ENCODE measurements around the gene DAP.
"Not testable (repeated sequence)": the region's sequence is repeated elsewhere in the genome, so short reads cannot be mapped to it uniquely, and the experiment has no call there.

DAP gene

DNA sequence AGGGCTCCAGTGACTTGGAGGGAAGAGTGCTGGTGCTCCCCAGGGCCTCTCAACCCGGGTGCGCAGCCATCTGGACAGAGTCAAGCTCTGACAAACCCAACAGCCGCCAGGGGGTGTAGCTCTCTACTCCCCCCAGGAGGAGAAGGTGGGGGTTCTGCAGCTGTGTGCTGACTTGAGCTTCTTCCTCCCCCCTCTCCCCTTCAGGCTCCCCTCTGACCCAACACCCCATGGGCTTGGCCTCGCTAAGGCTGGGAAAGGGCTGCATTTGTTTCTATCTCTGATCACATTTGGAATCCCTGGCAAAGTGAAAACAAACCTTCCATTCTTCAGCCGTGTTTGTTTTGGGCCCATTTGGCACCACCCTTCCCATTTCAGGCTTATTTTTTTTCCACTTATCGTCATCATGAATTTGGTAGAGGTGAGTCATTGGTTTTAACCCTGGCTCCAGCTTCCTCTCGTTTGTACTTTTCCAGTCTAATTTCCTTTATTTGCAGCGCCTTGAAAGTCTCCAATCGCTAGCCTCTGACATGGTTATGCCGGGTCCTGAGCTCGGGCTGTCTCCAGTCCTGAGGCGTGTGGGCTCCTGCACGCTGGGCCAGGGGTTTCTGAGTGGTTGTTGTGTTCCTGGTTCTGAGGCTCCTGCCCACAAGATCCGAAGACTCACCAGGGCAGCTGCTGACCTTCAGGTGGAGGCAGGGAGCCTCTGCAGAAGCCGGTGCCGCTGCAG is 36.1 kb downstream of the DAP start:
- no peaks in the 10 kb centered on the region for H3K27me3 ChIP-seq (ENCODE audit: insufficient read depth, low read length)
- 91% methylated on average over 15 of the region's 16 CpGs for WGBS
- H3K4me1 ChIP-seq (ENCODE audit: insufficient read depth, low read length), result no peaks in the 10 kb centered on the region
- no peak overlapping the region for H3K4me3 ChIP-seq (ENCODE audit: low read length)
- H3K9ac ChIP-seq (ENCODE audit: low read depth, low read length), result no peak overlapping the region
- H3K36me3 ChIP-seq (ENCODE audit: insufficient read depth, low read length), result peaks cover 2% of the 10 kb centered on the region; the same call in 1 of the 2 replicates
- no peaks in the 10 kb centered on the region for H3K9me3 ChIP-seq (ENCODE audit: insufficient read depth, low read depth, low read length)
- no peak overlapping the region for H3K27ac ChIP-seq (ENCODE audit: low read depth, low read length)

GRCh38 chr5:10723514-10723913 is 37.5 kb downstream of the DAP start:
- no peak overlapping the region for H3K27ac ChIP-seq (ENCODE audit: low read depth, low read length)
- H3K4me1 ChIP-seq (ENCODE audit: insufficient read depth, low read length), result no peaks in the 10 kb centered on the region
- 89% methylated on average over 1 of the region's 1 CpG for WGBS
- no peaks in the 10 kb centered on the region for H3K27me3 ChIP-seq (ENCODE audit: insufficient read depth, low read length)
- H3K4me3 ChIP-seq (ENCODE audit: low read length), result no peak overlapping the region
- H3K36me3 ChIP-seq (ENCODE audit: insufficient read depth, low read length), result peaks cover 2% of the 10 kb centered on the region; the same call in 1 of the 2 replicates
- H3K9ac ChIP-seq (ENCODE audit: low read depth, low read length), result no peak overlapping the region
- no peaks in the 10 kb centered on the region for H3K9me3 ChIP-seq (ENCODE audit: insufficient read depth, low read depth, low read length)

DNA sequence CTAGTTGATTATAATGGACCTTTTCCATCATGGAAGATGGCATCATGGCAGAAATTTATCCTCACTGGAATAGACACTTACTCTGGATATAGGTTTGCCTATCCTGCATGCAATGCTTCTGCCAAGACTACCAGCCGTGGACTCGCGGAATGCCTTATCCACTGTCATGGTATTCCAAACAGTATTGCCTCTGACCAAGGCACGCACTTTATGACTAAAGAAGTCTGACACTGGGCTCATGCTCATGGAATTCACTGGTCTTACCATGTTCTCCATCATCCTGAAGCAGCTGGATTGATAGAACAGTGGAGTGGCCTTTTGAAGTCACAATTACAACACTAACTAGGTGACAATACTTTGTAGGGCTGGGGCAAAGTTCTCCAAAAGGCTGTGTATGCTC is 40.3 kb downstream of the DAP start:
- WGBS, result 97% methylated on average over 4 of the region's 4 CpGs

DNA sequence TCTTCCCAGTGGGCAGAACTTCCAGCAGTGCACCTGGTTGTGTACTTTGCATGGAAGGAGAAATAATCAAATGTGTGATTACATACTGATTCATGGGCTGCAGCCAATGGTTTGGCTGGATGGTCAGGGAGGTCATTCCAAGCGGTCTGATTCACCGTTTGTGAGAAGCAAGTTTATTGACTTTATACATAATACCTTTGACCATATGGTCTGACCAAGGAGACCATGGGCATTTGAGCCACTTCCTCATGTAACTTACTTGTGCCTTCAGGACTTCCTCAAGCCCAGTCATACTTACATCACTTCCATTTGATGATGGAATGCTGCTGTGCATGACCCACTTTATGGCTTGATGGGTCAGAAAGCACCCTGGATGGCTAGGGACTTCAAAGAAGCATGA is 41.1 kb downstream of the DAP start:
- no peaks in the 10 kb centered on the region for H3K4me1 ChIP-seq (ENCODE audit: insufficient read depth, low read length)
- peaks cover 2% of the 10 kb centered on the region; the same call in 1 of the 2 replicates for H3K36me3 ChIP-seq (ENCODE audit: insufficient read depth, low read length)
- no peak overlapping the region for H3K4me3 ChIP-seq (ENCODE audit: low read length)
- H3K27me3 ChIP-seq (ENCODE audit: insufficient read depth, low read length), result no peaks in the 10 kb centered on the region
- H3K9ac ChIP-seq (ENCODE audit: low read depth, low read length), result no peak overlapping the region
- H3K9me3 ChIP-seq (ENCODE audit: insufficient read depth, low read depth, low read length), result no peaks in the 10 kb centered on the region
- WGBS, result 95% methylated on average over 2 of the region's 2 CpGs
- no peak overlapping the region for H3K27ac ChIP-seq (ENCODE audit: low read depth, low read length)

More for the DNA sequence above, 40.3 kb downstream of the DAP start:
- H3K9ac ChIP-seq (ENCODE audit: low read depth, low read length); H3K4me3 ChIP-seq (ENCODE audit: low read length); H3K36me3 ChIP-seq (ENCODE audit: insufficient read depth, low read length); H3K27ac ChIP-seq (ENCODE audit: low read depth, low read length); H3K27me3 ChIP-seq (ENCODE audit: insufficient read depth, low read length); H3K9me3 ChIP-seq (ENCODE audit: insufficient read depth, low read depth, low read length); H3K4me1 ChIP-seq (ENCODE audit: insufficient read depth, low read length): not testable (repeated sequence)

DNA sequence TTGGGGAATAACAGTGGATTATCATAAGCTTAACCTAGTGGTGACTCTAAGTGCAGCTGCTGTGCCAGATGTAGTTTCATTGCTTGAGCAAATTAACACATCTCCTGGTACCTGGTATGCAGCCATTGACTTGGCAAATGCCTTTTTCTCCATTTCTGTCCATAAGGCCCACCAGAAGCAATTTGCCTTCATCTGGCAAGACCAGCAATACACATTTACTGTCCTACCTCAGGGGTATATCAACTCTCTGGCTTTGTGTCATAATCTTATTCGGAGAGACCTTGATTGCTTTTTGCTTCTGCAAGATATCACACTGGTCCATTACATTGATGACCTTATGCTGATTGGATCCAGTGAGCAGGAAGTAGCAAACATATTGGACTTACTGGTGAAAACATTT is 42.4 kb downstream of the DAP start:
- not testable (repeated sequence) for H3K27ac ChIP-seq (ENCODE audit: low read depth, low read length); H3K4me1 ChIP-seq (ENCODE audit: insufficient read depth, low read length); H3K9ac ChIP-seq (ENCODE audit: low read depth, low read length); H3K27me3 ChIP-seq (ENCODE audit: insufficient read depth, low read length); H3K36me3 ChIP-seq (ENCODE audit: insufficient read depth, low read length); H3K4me3 ChIP-seq (ENCODE audit: low read length); H3K9me3 ChIP-seq (ENCODE audit: insufficient read depth, low read depth, low read length)
- WGBS, result 100% methylated on average over 1 of the region's 1 CpG

DNA sequence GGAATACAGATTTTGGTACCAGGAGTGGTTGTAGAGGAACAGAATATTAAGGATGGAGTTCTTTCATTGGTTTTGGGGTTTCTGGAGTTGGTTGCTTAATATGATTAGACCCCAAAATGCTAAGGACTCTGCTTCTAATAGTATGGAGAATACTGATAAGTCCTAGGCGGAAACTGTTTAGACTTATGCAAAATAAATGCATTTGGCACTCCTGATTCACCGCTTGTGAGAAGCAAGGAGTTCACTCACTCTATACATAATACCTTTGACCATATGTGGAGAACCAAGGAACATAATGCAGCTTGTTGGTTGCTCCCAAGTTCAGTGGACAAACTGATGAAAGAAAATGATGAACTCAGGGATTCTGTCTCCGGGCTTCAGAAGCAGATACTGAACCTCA is 44.2 kb downstream of the DAP start:
- H3K9ac ChIP-seq (ENCODE audit: low read depth, low read length); H3K27me3 ChIP-seq (ENCODE audit: insufficient read depth, low read length); H3K9me3 ChIP-seq (ENCODE audit: insufficient read depth, low read depth, low read length); H3K4me1 ChIP-seq (ENCODE audit: insufficient read depth, low read length); H3K4me3 ChIP-seq (ENCODE audit: low read length); H3K27ac ChIP-seq (ENCODE audit: low read depth, low read length); H3K36me3 ChIP-seq (ENCODE audit: insufficient read depth, low read length): not testable (repeated sequence)
- WGBS, result 94% methylated on average over 3 of the region's 3 CpGs

DNA sequence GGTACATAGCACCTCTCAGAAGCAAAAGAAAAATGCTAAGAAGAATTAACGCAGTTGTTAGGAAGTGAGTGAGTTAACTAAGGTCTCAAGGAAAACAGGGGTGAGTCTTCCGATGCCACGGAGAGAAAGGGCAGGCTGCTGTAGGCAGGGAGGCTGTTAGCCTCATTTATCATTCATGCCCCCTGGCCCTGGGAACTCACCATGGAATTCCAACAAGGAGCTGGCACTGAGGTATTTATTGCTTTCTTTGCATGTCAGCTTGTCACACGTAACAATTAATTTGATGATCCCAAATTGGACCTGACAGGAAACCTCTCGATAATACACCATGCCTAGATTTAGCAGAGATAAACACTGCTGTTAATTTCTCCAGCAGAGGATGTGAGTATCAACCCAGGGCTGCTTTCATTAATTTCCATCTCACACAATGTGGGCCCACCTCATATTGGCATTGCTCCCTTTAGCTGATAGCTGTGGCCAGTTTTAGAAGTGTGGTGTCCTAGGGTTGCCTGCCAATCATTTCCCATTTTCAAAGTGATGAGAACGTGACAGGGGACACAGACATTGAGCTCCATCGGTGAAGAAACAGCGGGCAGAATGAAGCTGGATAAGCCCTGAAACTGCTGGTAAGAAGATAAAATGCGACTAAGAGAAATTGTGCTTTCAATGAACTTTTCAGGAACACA is 45.3 kb downstream of the DAP start:
- Histone ChIP-seq H3K27ac (ENCODE audit: low read depth, low read length) (no peak overlapping the region), H3K36me3 (ENCODE audit: insufficient read depth, low read length) (no peaks in the 10 kb centered on the region), H3K4me1 (ENCODE audit: insufficient read depth, low read length) (no peaks in the 10 kb centered on the region), H3K9me3 (ENCODE audit: insufficient read depth, low read depth, low read length) (no peaks in the 10 kb centered on the region), H3K9ac (ENCODE audit: low read depth, low read length) (no peak overlapping the region), H3K27me3 (ENCODE audit: insufficient read depth, low read length) (no peaks in the 10 kb centered on the region), H3K4me3 (ENCODE audit: low read length) (no peak overlapping the region)
- 93% methylated on average over 9 of the region's 9 CpGs for WGBS

DNA sequence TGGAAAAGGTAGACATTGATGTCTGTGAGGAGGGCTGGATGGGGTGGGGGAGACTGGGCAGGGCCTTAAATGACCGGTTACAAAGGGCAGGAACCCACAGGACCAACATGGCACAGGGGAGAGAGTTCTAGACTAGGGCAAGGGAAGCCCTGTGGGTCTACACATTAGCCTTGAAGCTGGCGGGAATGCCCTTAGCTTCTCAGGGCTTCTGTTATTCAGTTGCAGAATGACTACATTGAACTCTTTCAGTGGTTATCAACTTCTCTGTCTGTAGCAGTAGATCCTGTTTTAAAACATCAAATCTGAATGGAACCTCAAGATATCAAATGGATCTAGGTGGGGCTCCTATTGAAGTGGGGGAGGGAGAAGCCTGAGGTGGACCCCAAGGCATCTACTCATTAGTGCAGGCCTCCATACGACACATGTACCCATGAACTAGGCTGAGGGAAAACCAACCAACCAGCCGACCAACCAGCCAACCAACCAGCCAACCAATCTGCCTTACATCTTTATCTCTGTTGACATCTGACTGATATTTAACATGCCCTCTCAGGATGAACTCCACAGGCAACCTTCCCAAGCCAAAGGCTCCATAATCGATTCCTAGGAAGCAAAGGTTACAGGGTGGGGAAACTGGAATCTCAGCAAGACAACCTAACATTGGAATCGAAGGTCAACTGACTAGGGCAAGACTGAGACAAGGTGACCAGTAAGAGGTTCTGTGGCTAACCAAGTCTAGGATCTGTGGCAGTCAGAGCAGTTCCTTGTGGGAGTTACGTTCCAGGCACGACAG is 48.3 kb downstream of the DAP start:
- 90% methylated on average over 8 of the region's 8 CpGs for WGBS
- Histone ChIP-seq H3K4me1 (ENCODE audit: insufficient read depth, low read length) (no peaks in the 10 kb centered on the region), H3K4me3 (ENCODE audit: low read length) (no peak overlapping the region), H3K9me3 (ENCODE audit: insufficient read depth, low read depth, low read length) (no peaks in the 10 kb centered on the region), H3K9ac (ENCODE audit: low read depth, low read length) (no peak overlapping the region), H3K27ac (ENCODE audit: low read depth, low read length) (no peak overlapping the region), H3K27me3 (ENCODE audit: insufficient read depth, low read length) (no peaks in the 10 kb centered on the region), H3K36me3 (ENCODE audit: insufficient read depth, low read length) (no peaks in the 10 kb centered on the region)

DNA sequence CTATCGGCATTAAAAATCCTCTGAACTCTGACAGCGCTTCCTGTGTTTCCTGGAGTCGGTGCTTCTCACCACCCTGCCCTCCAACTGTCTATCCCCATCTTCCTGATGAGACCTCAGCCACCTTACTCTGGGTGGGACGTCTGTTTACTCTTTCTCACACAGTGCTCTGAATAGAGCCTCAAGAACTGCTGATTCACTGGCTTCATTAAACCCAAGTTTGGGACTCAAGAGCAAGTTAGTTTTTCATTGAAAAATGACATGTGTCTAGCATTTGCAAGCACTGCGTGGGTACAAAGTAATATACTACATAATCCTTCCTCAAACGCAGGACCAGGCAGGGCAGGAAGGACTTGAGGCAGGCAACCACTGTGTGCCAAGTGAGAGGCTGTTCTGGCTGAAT is 49.5 kb downstream of the DAP start:
- 95% methylated on average over 6 of the region's 6 CpGs for WGBS

DNA sequence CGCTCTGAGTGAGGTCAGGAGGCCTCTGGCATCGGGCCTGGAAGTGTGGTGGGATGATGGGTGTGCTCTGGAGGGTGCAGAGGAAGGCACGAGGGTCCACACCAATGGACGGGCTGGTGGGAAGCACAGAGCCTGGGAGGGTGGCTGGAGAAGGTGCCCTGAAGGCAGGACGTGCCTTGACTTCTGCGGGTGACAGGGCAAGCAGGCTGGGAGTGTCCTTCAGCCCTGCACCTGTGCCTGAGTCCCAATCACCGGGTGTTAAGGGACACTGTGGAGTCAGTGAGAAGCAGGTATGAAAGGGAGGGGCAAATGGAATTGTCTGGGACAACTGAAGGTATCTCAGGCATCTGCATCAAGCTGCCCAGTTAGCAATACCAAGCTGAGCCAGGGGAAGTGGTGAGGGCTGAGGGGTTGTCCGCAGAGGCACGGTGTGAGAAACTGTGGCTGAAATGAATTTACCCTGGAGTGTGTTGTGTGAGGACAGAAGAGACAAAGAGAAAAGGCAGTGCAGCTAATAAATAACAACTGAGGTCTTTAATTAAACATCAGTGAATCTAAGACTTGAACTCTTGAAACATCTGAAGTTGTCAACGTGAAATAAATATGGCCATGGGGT is 50.4 kb downstream of the DAP start:
- H3K9ac ChIP-seq (ENCODE audit: low read depth, low read length), result no peak overlapping the region
- no peaks in the 10 kb centered on the region for H3K9me3 ChIP-seq (ENCODE audit: insufficient read depth, low read depth, low read length)
- H3K4me1 ChIP-seq (ENCODE audit: insufficient read depth, low read length), result no peaks in the 10 kb centered on the region; the same call in 1 of the 2 replicates
- H3K4me3 ChIP-seq (ENCODE audit: low read length), result no peak overlapping the region
- no peaks in the 10 kb centered on the region for H3K27me3 ChIP-seq (ENCODE audit: insufficient read depth, low read length)
- H3K27ac ChIP-seq (ENCODE audit: low read depth, low read length), result no peak overlapping the region
- no peaks in the 10 kb centered on the region for H3K36me3 ChIP-seq (ENCODE audit: insufficient read depth, low read length)
- 92% methylated on average over 10 of the region's 10 CpGs for WGBS

More for the DNA sequence above, 49.5 kb downstream of the DAP start:
- no peaks in the 10 kb centered on the region for H3K36me3 ChIP-seq (ENCODE audit: insufficient read depth, low read length)
- H3K27me3 ChIP-seq (ENCODE audit: insufficient read depth, low read length), result no peaks in the 10 kb centered on the region
- no peak overlapping the region for H3K27ac ChIP-seq (ENCODE audit: low read depth, low read length)
- no peak overlapping the region for H3K9ac ChIP-seq (ENCODE audit: low read depth, low read length)
- no peak overlapping the region for H3K4me3 ChIP-seq (ENCODE audit: low read length)
- no peaks in the 10 kb centered on the region; the same call in 1 of the 2 replicates for H3K4me1 ChIP-seq (ENCODE audit: insufficient read depth, low read length)
- no peaks in the 10 kb centered on the region for H3K9me3 ChIP-seq (ENCODE audit: insufficient read depth, low read depth, low read length)

DNA sequence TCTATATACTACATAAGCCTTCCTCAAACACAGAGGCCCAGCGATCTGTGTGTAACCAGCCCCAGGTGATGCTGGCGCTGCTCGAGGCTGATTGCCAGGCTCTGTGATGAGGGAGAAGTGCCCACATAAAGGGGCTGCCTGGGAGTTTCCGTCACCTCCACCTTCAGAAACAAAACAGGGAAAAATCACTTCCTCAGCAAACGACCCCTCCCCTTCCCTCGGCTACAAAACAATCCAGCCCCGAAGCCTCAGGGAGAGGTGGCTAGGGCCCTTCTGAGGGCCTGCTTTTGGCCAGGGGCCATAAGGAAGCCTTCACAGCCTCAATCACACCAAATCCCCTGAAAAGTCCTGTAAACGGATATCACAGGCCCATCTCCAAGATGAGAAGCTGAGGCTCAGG is 51.1 kb downstream of the DAP start:
- peaks cover 6% of the 10 kb centered on the region for H3K4me1 ChIP-seq (ENCODE audit: insufficient read depth, low read length)
- H3K4me3 ChIP-seq (ENCODE audit: low read length), result no peak overlapping the region
- no peak overlapping the region for H3K27ac ChIP-seq (ENCODE audit: low read depth, low read length)
- no peaks in the 10 kb centered on the region for H3K9me3 ChIP-seq (ENCODE audit: insufficient read depth, low read depth, low read length)
- no peak overlapping the region for H3K9ac ChIP-seq (ENCODE audit: low read depth, low read length)
- 83% methylated on average over 8 of the region's 8 CpGs for WGBS
- H3K27me3 ChIP-seq (ENCODE audit: insufficient read depth, low read length), result no peaks in the 10 kb centered on the region
- H3K36me3 ChIP-seq (ENCODE audit: insufficient read depth, low read length), result no peaks in the 10 kb centered on the region
